ENCODE data around the gene SRSF8. TPM values are rescaled to one million over a fixed set of nuclear protein-coding genes. Genes with fewer than 3 reads are reported as not detected.
A peak's percentile ranks its signal among the peaks of the same experiment; 100 is the strongest.
"Not testable (repeated sequence)": the region's sequence is repeated elsewhere in the genome, so short reads cannot be mapped to it uniquely, and the experiment has no call there.

The SRSF8 gene
- total and polyA plus RNA-seq, 9 of the 15 experiments (the other 6 are each of a cell fraction or from before 2014, with no cell fraction given) = 18.0 to 53.4 (median 27.9) TPM

DNA sequence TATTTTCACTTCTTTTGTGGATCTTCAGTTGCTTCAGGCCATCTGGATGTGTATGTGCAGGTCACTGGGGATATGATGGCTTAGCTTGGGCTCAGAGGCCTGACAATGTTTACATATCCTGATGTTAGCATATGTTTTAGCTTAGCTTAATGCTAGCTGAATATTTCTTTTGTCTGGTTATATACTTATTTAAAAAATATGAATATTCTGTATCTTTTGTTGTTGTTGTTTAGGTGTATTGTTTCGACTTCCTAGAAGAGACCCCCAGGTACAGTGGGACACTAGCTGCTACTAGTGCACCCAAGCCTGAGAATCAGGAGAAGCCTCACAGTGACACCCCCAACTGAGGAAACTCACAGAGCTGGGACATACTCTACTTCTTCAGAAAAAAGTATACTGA, 41.8 kb upstream of the SRSF8 start, which contains the start of gene KDM4E (continued):
- TF ChIP-seq, protein P1, sequence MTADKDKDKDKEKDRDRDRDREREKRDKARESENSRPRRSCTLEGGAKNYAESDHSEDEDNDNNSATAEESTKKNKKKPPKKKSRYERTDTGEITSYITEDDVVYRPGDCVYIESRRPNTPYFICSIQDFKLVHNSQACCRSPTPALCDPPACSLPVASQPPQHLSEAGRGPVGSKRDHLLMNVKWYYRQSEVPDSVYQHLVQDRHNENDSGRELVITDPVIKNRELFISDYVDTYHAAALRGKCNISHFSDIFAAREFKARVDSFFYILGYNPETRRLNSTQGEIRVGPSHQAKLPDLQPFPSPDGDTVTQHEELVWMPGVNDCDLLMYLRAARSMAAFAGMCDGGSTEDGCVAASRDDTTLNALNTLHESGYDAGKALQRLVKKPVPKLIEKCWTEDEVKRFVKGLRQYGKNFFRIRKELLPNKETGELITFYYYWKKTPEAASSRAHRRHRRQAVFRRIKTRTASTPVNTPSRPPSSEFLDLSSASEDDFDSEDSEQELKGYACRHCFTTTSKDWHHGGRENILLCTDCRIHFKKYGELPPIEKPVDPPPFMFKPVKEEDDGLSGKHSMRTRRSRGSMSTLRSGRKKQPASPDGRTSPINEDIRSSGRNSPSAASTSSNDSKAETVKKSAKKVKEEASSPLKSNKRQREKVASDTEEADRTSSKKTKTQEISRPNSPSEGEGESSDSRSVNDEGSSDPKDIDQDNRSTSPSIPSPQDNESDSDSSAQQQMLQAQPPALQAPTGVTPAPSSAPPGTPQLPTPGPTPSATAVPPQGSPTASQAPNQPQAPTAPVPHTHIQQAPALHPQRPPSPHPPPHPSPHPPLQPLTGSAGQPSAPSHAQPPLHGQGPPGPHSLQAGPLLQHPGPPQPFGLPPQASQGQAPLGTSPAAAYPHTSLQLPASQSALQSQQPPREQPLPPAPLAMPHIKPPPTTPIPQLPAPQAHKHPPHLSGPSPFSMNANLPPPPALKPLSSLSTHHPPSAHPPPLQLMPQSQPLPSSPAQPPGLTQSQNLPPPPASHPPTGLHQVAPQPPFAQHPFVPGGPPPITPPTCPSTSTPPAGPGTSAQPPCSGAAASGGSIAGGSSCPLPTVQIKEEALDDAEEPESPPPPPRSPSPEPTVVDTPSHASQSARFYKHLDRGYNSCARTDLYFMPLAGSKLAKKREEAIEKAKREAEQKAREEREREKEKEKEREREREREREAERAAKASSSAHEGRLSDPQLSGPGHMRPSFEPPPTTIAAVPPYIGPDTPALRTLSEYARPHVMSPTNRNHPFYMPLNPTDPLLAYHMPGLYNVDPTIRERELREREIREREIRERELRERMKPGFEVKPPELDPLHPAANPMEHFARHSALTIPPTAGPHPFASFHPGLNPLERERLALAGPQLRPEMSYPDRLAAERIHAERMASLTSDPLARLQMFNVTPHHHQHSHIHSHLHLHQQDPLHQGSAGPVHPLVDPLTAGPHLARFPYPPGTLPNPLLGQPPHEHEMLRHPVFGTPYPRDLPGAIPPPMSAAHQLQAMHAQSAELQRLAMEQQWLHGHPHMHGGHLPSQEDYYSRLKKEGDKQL (CRISPR knock-in tag; IDR thresholded peaks at IDR 0.05; ENCODE audit: borderline replicate concordance) = no peak
- TF ChIP-seq CBX8 (IDR thresholded peaks at IDR 0.05; ENCODE audit: borderline replicate concordance, extremely low read depth, low read depth, low read length, poor library complexity, severe bottlenecking) = no peak
- no peak for TF ChIP-seq TFAM (CRISPR knock-in tag; conservative IDR thresholded peaks at IDR 0.05)
- TF ChIP-seq, protein P2, sequence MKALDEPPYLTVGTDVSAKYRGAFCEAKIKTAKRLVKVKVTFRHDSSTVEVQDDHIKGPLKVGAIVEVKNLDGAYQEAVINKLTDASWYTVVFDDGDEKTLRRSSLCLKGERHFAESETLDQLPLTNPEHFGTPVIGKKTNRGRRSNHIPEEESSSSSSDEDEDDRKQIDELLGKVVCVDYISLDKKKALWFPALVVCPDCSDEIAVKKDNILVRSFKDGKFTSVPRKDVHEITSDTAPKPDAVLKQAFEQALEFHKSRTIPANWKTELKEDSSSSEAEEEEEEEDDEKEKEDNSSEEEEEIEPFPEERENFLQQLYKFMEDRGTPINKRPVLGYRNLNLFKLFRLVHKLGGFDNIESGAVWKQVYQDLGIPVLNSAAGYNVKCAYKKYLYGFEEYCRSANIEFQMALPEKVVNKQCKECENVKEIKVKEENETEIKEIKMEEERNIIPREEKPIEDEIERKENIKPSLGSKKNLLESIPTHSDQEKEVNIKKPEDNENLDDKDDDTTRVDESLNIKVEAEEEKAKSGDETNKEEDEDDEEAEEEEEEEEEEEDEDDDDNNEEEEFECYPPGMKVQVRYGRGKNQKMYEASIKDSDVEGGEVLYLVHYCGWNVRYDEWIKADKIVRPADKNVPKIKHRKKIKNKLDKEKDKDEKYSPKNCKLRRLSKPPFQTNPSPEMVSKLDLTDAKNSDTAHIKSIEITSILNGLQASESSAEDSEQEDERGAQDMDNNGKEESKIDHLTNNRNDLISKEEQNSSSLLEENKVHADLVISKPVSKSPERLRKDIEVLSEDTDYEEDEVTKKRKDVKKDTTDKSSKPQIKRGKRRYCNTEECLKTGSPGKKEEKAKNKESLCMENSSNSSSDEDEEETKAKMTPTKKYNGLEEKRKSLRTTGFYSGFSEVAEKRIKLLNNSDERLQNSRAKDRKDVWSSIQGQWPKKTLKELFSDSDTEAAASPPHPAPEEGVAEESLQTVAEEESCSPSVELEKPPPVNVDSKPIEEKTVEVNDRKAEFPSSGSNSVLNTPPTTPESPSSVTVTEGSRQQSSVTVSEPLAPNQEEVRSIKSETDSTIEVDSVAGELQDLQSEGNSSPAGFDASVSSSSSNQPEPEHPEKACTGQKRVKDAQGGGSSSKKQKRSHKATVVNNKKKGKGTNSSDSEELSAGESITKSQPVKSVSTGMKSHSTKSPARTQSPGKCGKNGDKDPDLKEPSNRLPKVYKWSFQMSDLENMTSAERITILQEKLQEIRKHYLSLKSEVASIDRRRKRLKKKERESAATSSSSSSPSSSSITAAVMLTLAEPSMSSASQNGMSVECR (CRISPR knock-in tag; IDR thresholded peaks at IDR 0.05) = no peak
- no peak for TF ChIP-seq EP300 (IDR thresholded peaks at IDR 0.05; ENCODE audit: low read length)

DNA sequence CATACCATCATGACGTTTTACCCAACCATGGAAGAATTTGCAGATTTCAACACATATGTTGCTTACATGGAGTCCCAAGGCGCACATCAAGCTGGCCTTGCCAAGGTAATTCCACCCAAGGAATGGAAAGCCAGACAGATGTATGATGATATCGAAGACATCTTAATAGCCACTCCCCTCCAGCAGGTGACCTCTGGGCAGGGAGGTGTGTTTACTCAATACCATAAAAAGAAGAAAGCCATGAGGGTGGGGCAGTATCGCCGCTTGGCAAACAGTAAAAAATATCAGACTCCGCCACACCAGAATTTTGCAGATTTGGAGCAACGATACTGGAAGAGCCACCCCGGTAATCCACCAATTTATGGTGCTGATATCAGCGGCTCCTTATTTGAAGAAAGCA, 41.1 kb upstream of the SRSF8 start:
- H3K9ac ChIP-seq (ENCODE audit: insufficient read depth in 1 of 2, low read depth in 2 of 2, low read length in 2 of 2); H3K4me2 ChIP-seq (ENCODE audit: insufficient read depth, low read length); H3K79me2 ChIP-seq (ENCODE audit: control insufficient read depth, insufficient read depth, low read length); H3K4me3 ChIP-seq; H3K4me1 ChIP-seq (replicated peaks in 1 of 2; ENCODE audit: control insufficient read depth in 2 of 2, insufficient read depth in 2 of 2, low read length in 2 of 2); H3K9me1 ChIP-seq (ENCODE audit: control insufficient read depth, insufficient read depth, low read length); H3K36me3 ChIP-seq (ENCODE audit: control insufficient read depth, insufficient read depth, low read length); CTCF ChIA-PET (ENCODE audit: low intra/inter-chr PET ratio); H4K20me1 ChIP-seq (replicated peaks; ENCODE audit: control insufficient read depth, insufficient read depth, low read length); H3K27ac ChIP-seq (ENCODE audit: extremely low read depth, low read depth, low read length); intact Hi-C loops (cut with micrococcal nuclease); H3K27me3 ChIP-seq (ENCODE audit: control insufficient read depth in 2 of 2, insufficient read depth in 2 of 2, low read length in 2 of 2); H3K9me3 ChIP-seq (replicated peaks; ENCODE audit: control insufficient read depth, insufficient read depth, low read depth, low read length); in situ Hi-C loops (cut with MboI); H2AFZ ChIP-seq (ENCODE audit: low read depth, low read length); BruUV-seq (replicated peaks); DNase-seq (ENCODE audit: extremely low read depth in 1 of 4, low spot score in 3 of 4): not testable (repeated sequence)
- POLR2A ChIA-PET = interaction anchor here (0.6 kb wide), 1 partner anchor 39 kb away, joined by 3 read pairs; no protein-coding TSS in a partner anchor
- FAIRE-seq (peak; percentile 65), ATAC-seq (peak; percentile 63)
- WGBS (ENCODE audit: insufficient coverage, low coverage, missing lambda C conversion rate) = 5% methylated on average over 6 of the region's 9 CpGs
